ENCODE results near the gene TDRD5.

Gene TDRD5

GRCh38 chr1:179586107-179586823 is 5.4 kb upstream of the TDRD5 start:
- TF ChIP-seq CTCF (conservative IDR thresholded peaks at IDR 0.05) = peak; percentile 84
- H3K27ac ChIP-seq = peak overlapping the region; percentile 78

- TF ChIP-seq CTCF (conservative IDR thresholded peaks at IDR 0.05) = no peak
- H3K27ac ChIP-seq = no peak overlapping the region
Observed at GRCh38 chr1:179587336-179587735, 4.3 kb upstream of the TDRD5 start.

GRCh38 chr1:179588425-179589024 is 3.1 kb upstream of the TDRD5 start:
- H3K27ac ChIP-seq = no peak overlapping the region
- TF ChIP-seq CTCF (conservative IDR thresholded peaks at IDR 0.05) = no peak

- no peak for TF ChIP-seq CTCF (conservative IDR thresholded peaks at IDR 0.05)
- H3K27ac ChIP-seq = no peak overlapping the region
Observed at GRCh38 chr1:179589509-179589908, 2.1 kb upstream of the TDRD5 start.

- no peak overlapping the region for H3K27ac ChIP-seq
- TF ChIP-seq CTCF (conservative IDR thresholded peaks at IDR 0.05) = no peak
Observed at GRCh38 chr1:179590671-179591070, 961 bp upstream of the TDRD5 start.

GRCh38 chr1:179591253-179591591 is 410 bp upstream of the TDRD5 start:
- TF ChIP-seq CTCF (conservative IDR thresholded peaks at IDR 0.05) = no peak
- peak overlapping the region; percentile 13; the same call in 1 of the 2 replicates for H3K27ac ChIP-seq

GRCh38 chr1:179598631-179599030 is 7.0 kb downstream of the TDRD5 start:
- H3K27ac ChIP-seq = no peak overlapping the region
- TF ChIP-seq CTCF (conservative IDR thresholded peaks at IDR 0.05) = no peak

All from VCaP (cell line).